ENCODE measurements around the gene DCUN1D3.

The DCUN1D3 gene

GRCh38 chr16:20918486-20919239, 18.5 kb upstream of the DCUN1D3 start:
- DNase-seq: no peak

GRCh38 chr16:20916942-20917341, 16.8 kb upstream of the DCUN1D3 start:
- DNase-seq: no peak

GRCh38 chr16:20916289-20916688, 16.1 kb upstream of the DCUN1D3 start:
- DNase-seq: no peak

GRCh38 chr16:20911361-20911760, 11.2 kb upstream of the DCUN1D3 start:
- DNase-seq: no peak

- no peak for DNase-seq
Observed at GRCh38 chr16:20910781-20911321, 10.7 kb upstream of the DCUN1D3 start.

- DNase-seq: no peak
Observed at GRCh38 chr16:20906341-20907255, 6.4 kb upstream of the DCUN1D3 start.

GRCh38 chr16:20905576-20905975, 5.4 kb upstream of the DCUN1D3 start:
- no peak for DNase-seq

- DNase-seq: peak; percentile 95
Observed at GRCh38 chr16:20904507-20905081, 4.4 kb upstream of the DCUN1D3 start.

- no peak for DNase-seq
Observed at GRCh38 chr16:20903899-20904506, 3.8 kb upstream of the DCUN1D3 start.

- no peak for DNase-seq
Observed at GRCh38 chr16:20903116-20903898, 3.1 kb upstream of the DCUN1D3 start.

- DNase-seq: no peak
Observed at GRCh38 chr16:20902426-20902825, 2.3 kb upstream of the DCUN1D3 start.

GRCh38 chr16:20901436-20902112, 1.4 kb upstream of the DCUN1D3 start:
- peak; percentile 12 for DNase-seq

- DNase-seq: no peak
Observed at GRCh38 chr16:20901068-20901435, 894 bp upstream of the DCUN1D3 start.

- DNase-seq: no peak
Observed at GRCh38 chr16:20899477-20900298, 470 bp downstream of the DCUN1D3 start.

GRCh38 chr16:20899071-20899470, 1.1 kb downstream of the DCUN1D3 start:
- DNase-seq: no peak

GRCh38 chr16:20897922-20898321, 2.2 kb downstream of the DCUN1D3 start:
- no peak for DNase-seq

GRCh38 chr16:20897253-20897897, 2.8 kb downstream of the DCUN1D3 start:
- no peak for DNase-seq

- no peak for DNase-seq
Observed at GRCh38 chr16:20894388-20894787, 5.8 kb downstream of the DCUN1D3 start.

GRCh38 chr16:20889625-20890275, 10.4 kb downstream of the DCUN1D3 start:
- DNase-seq: no peak

GRCh38 chr16:20887207-20887606, 13.0 kb downstream of the DCUN1D3 start:
- no peak for DNase-seq

Data from NCI-H526 treated with DMSO at 0.1 percent for 48 hours (cell line).